Stimulated activated CD4-positive, alpha-beta T cell treated with anti-CD3 and anti-CD28 coated beads, TNF-alpha, amount 100 ng/mL, for 48 hours (primary cell): ENCODE results near the gene AGBL4.
"Not testable (repeated sequence)": the region's sequence is repeated elsewhere in the genome, so short reads cannot be mapped to it uniquely, and the experiment has no call there.

Experiments
- DNase-seq, 3 donors: peaks; one replicate each; pipeline ENCODE4 v3.0.0-alpha.2; 2020; ENCODE audit warnings: low read depth in 3 of 3

The AGBL4 gene

GRCh38 chr1:49436865-49437264 is 586.9 kb downstream of the AGBL4 start:
- no peak for DNase-seq

- no peak for DNase-seq
Observed at GRCh38 chr1:49435291-49435690, 588.5 kb downstream of the AGBL4 start.

GRCh38 chr1:49424782-49425181 is 599.0 kb downstream of the AGBL4 start:
- DNase-seq = no peak

GRCh38 chr1:49416758-49417157 is 607.0 kb downstream of the AGBL4 start:
- DNase-seq = no peak

- DNase-seq = no peak
Observed at GRCh38 chr1:49408346-49408745, 615.4 kb downstream of the AGBL4 start.

GRCh38 chr1:49397086-49397485 is 626.7 kb downstream of the AGBL4 start:
- no peak for DNase-seq

GRCh38 chr1:49394200-49394599 is 629.6 kb downstream of the AGBL4 start:
- no peak for DNase-seq

- no peak for DNase-seq
Observed at GRCh38 chr1:49389699-49390098, 634.1 kb downstream of the AGBL4 start.

GRCh38 chr1:49364676-49365075 is 659.1 kb downstream of the AGBL4 start:
- no peak for DNase-seq

GRCh38 chr1:49363628-49364027 is 660.1 kb downstream of the AGBL4 start:
- no peak for DNase-seq

- no peak for DNase-seq
Observed at GRCh38 chr1:49358036-49358435, 665.7 kb downstream of the AGBL4 start.

GRCh38 chr1:49356594-49356993 is 667.2 kb downstream of the AGBL4 start:
- DNase-seq = no peak

- no peak for DNase-seq
Observed at GRCh38 chr1:49351768-49352167, 672.0 kb downstream of the AGBL4 start.

GRCh38 chr1:49346767-49347349 is 676.9 kb downstream of the AGBL4 start:
- no peak for DNase-seq

GRCh38 chr1:49340576-49340975 is 683.2 kb downstream of the AGBL4 start:
- no peak for DNase-seq

- DNase-seq = no peak
Observed at GRCh38 chr1:49339043-49339442, 684.7 kb downstream of the AGBL4 start.

- no peak for DNase-seq
Observed at GRCh38 chr1:49337251-49337650, 686.5 kb downstream of the AGBL4 start.

- DNase-seq = no peak
Observed at GRCh38 chr1:49333906-49334305, 689.8 kb downstream of the AGBL4 start.

- DNase-seq = no peak
Observed at GRCh38 chr1:49331066-49331852, 692.5 kb downstream of the AGBL4 start.

- DNase-seq = no peak
Observed at GRCh38 chr1:49323925-49324540, 699.7 kb downstream of the AGBL4 start.

- not testable (repeated sequence) for DNase-seq
Observed at GRCh38 chr1:49320493-49320892, 703.3 kb downstream of the AGBL4 start.

GRCh38 chr1:49319426-49319963 is 704.3 kb downstream of the AGBL4 start:
- no peak for DNase-seq

GRCh38 chr1:49318218-49318617 is 705.5 kb downstream of the AGBL4 start:
- DNase-seq = no peak
